OCI-LY1 (cell line): ENCODE measurements around the gene DCUN1D1.
A peak's percentile ranks its signal among the peaks of the same experiment; 100 is the strongest.

Source experiments
- H2AFZ ChIP-seq: fragments of 200-600 bp; sonication (generic), shearing (Covaris generic); 2 replicates; pipeline ENCODE4 v1.6.0; 2014; ENCODE audit warnings: antibody characterized with exemption, mild to moderate bottlenecking, low read length
- H3F3A ChIP-seq: fragments of 200-600 bp; sonication (generic), shearing (Covaris generic); 2 replicates; pipeline ENCODE4 v1.6.0; 2014; ENCODE audit warnings: mild to moderate bottlenecking, antibody characterized with exemption, low read length, moderate library complexity; ENCODE audit not compliant: insufficient read depth
- H3K27ac ChIP-seq: fragments of 200-600 bp; sonication (generic); 2 replicates; pipeline ENCODE4 v1.5.1; 2014; ENCODE audit warnings: low read length, mixed run types, mild to moderate bottlenecking, low read depth; ENCODE audit not compliant: poor library complexity, severe bottlenecking
- H3K27me3 ChIP-seq: fragments of 200-600 bp; sonication (generic); 2 replicates; pipeline ENCODE4 v1.6.0; 2014; ENCODE audit warnings: antibody characterized with exemption, mild to moderate bottlenecking, low read length, moderate library complexity; ENCODE audit not compliant: insufficient read depth
- H3K36me3 ChIP-seq: fragments of 200-600 bp; sonication (generic); 2 replicates; pipeline ENCODE4 v1.6.1; 2014; ENCODE audit warnings: mild to moderate bottlenecking, antibody characterized with exemption, low read length, moderate library complexity, mixed read lengths; ENCODE audit not compliant: insufficient read depth
- H3K4me1 ChIP-seq: fragments of 200-600 bp; sonication (generic); 2 replicates; pipeline ENCODE4 v1.5.1; 2014; ENCODE audit warnings: mild to moderate bottlenecking, low read length, moderate library complexity; ENCODE audit not compliant: insufficient read depth, severe bottlenecking
- H3K4me2 ChIP-seq: fragments of 200-600 bp; sonication (generic), shearing (Covaris generic); 2 replicates; pipeline ENCODE4 v1.6.1; 2014; ENCODE audit warnings: low read length
- H3K4me3 ChIP-seq: fragments of 200-600 bp; sonication (generic); 2 replicates; pipeline ENCODE4 v1.5.1; 2014; ENCODE audit warnings: low read length, low read depth, mild to moderate bottlenecking, mixed read lengths; ENCODE audit not compliant: poor library complexity, severe bottlenecking
- H3K79me2 ChIP-seq: fragments of 200-600 bp; shearing (Covaris generic); 2 replicates; pipeline ENCODE4 v1.6.1; 2016; ENCODE audit warnings: mixed run types, low read length, mixed read lengths; ENCODE audit not compliant: insufficient read depth
- H3K9ac ChIP-seq: fragments of 200-600 bp; sonication (generic), shearing (Covaris generic); 2 replicates; pipeline ENCODE4 v1.6.1; 2014; ENCODE audit warnings: mild to moderate bottlenecking, low read length, mixed read lengths
- H3K9me2 ChIP-seq: fragments of 200-600 bp; sonication (generic), shearing (Covaris generic); 2 replicates; pipeline ENCODE4 v1.6.1; 2014; ENCODE audit warnings: low read depth, mild to moderate bottlenecking, low read length, mixed read lengths
- H3K9me3 ChIP-seq: fragments of 200-600 bp; shearing (Covaris generic); 2 replicates; pipeline ENCODE4 v1.6.1; 2014; ENCODE audit warnings: low read length, mixed read lengths
- H4K20me1 ChIP-seq: fragments of 200-600 bp; sonication (generic), shearing (Covaris generic); 2 replicates; pipeline ENCODE4 v1.6.0; 2016; ENCODE audit warnings: mild to moderate bottlenecking, low read length; ENCODE audit not compliant: insufficient read depth
- CTCF ChIP-seq: fragments of 200-600 bp; sonication (generic), shearing (Covaris generic); IDR thresholded peaks from 2 replicates; pipeline ENCODE4 v1.5.1; 2017; ENCODE audit warnings: mild to moderate bottlenecking, antibody characterized with exemption, low read length, moderate library complexity, mixed read lengths
- EZH2 ChIP-seq: fragments of 200-600 bp; sonication (generic), shearing (Covaris generic); IDR thresholded peaks from 2 replicates; pipeline ENCODE4 v1.8.0; 2017; ENCODE audit warnings: borderline replicate concordance, mixed run types, mild to moderate bottlenecking, antibody characterized with exemption, low read length, moderate library complexity, mixed read lengths

Gene DCUN1D1

GRCh38 chr3:182913889-182914288, 66.4 kb downstream of the DCUN1D1 start:
- Histone ChIP-seq H3K4me2 (no peak overlapping the region; the same call in 1 of the 2 replicates), H3K4me1 (peaks cover 7% of the 10 kb centered on the region)
- TF ChIP-seq EZH2, result no peak
- no peak for TF ChIP-seq CTCF

GRCh38 chr3:182912474-182912873, 67.9 kb downstream of the DCUN1D1 start:
- Histone ChIP-seq H3K27me3 (no peaks in the 10 kb centered on the region), H3K79me2 (no peaks in the 10 kb centered on the region), H3K9me3 (no peaks in the 10 kb centered on the region), H3K9me2 (no peaks in the 10 kb centered on the region), H3K9ac (no peak overlapping the region), H3F3A (no peaks in the 10 kb centered on the region), H3K4me3 (no peak overlapping the region), H3K27ac (no peak overlapping the region), H4K20me1 (no peaks in the 10 kb centered on the region), H3K36me3 (peaks cover 16% of the 10 kb centered on the region), H3K4me2 (no peak overlapping the region), H3K4me1 (peaks cover 7% of the 10 kb centered on the region), H2AFZ (no peak overlapping the region)
- no peak for TF ChIP-seq CTCF
- TF ChIP-seq EZH2, result no peak

More at GRCh38 chr3:182913889-182914288, 66.4 kb downstream of the DCUN1D1 start:
- no peaks in the 10 kb centered on the region for H3K9me3 ChIP-seq
- 0 out of 2 replicates have a peak overlapping the region, but pooled peaks have one; percentile 12 for H2AFZ ChIP-seq
- no peaks in the 10 kb centered on the region for H3K9me2 ChIP-seq
- H3K27me3 ChIP-seq, result no peaks in the 10 kb centered on the region
- no peaks in the 10 kb centered on the region for H3K79me2 ChIP-seq
- H3K4me3 ChIP-seq, result no peak overlapping the region
- H3K9ac ChIP-seq, result no peak overlapping the region
- no peaks in the 10 kb centered on the region for H3F3A ChIP-seq
- H4K20me1 ChIP-seq, result no peaks in the 10 kb centered on the region
- H3K36me3 ChIP-seq, result peaks cover 20% of the 10 kb centered on the region
- no peak overlapping the region for H3K27ac ChIP-seq

GRCh38 chr3:182911782-182912111, 68.6 kb downstream of the DCUN1D1 start:
- no peak overlapping the region for H3K4me3 ChIP-seq
- H3K27me3 ChIP-seq, result no peaks in the 10 kb centered on the region
- no peak overlapping the region for H3K9ac ChIP-seq
- TF ChIP-seq CTCF (no peak), EZH2 (no peak)
- peaks cover 16% of the 10 kb centered on the region for H3K36me3 ChIP-seq
- no peak overlapping the region for H3K27ac ChIP-seq
- no peaks in the 10 kb centered on the region for H3K9me2 ChIP-seq
- H3K9me3 ChIP-seq, result no peaks in the 10 kb centered on the region
- H2AFZ ChIP-seq, result no peak overlapping the region
- peaks cover 7% of the 10 kb centered on the region for H3K4me1 ChIP-seq
- no peaks in the 10 kb centered on the region for H4K20me1 ChIP-seq
- no peaks in the 10 kb centered on the region for H3K79me2 ChIP-seq
- no peak overlapping the region for H3K4me2 ChIP-seq
- H3F3A ChIP-seq, result peaks cover 4% of the 10 kb centered on the region; the same call in 1 of the 2 replicates
